ENCODE data around the gene NOX1. TPM values are rescaled to one million over a fixed set of nuclear protein-coding genes. Genes with fewer than 3 reads are reported as not detected.

The NOX1 gene
- total RNA-seq, 6 donors from 2014 or later = not detected

- DNase-seq (no peak), ATAC-seq (ENCODE audit: low FRiP score in 2 of 2) (no peak)
- Histone ChIP-seq H3K4me1 (no peaks in the 10 kb centered on the region), H3K27me3 (no peaks in the 10 kb centered on the region), H3K27ac (no peak overlapping the region), H3K36me3 (peaks cover 0 to 50% (median 10%) of the 10 kb centered on the region in 4 donors), H3K9me3 (no peaks in the 10 kb centered on the region), H3K4me3 (no peak overlapping the region)
- WGBS, 2 donors = 50 to 59% methylated on average over 2 of the region's 2 CpGs
- TF ChIP-seq CTCF (IDR thresholded peaks at IDR 0.05) (no peak), EP300 (IDR thresholded peaks at IDR 0.05) (no peak), POLR2AphosphoS5 (IDR thresholded peaks at IDR 0.05) (no peak), POLR2A (IDR thresholded peaks at IDR 0.05) (no peak)
Measured at GRCh38 chrX:100829730-100830129, 44.4 kb downstream of the NOX1 start.

- Histone ChIP-seq H3K27me3 (no peaks in the 10 kb centered on the region), H3K4me1 (no peaks in the 10 kb centered on the region), H3K36me3 (peaks cover 0 to 24% (median 0%) of the 10 kb centered on the region in 4 donors), H3K4me3 (peak within 1 kb of the TSS; percentile 54 to 76 (median 60)), H3K27ac (peak within 1 kb of the TSS; percentile 39 to 60 (median 46)), H3K9me3 (no peaks in the 10 kb centered on the region)
- 0 to 51% methylated on average over 11 to 49 of the region's 49 CpGs for WGBS, 2 donors
- ATAC-seq (ENCODE audit: low FRiP score in 2 of 2) (peak; percentile 98 to 100), DNase-seq (peak; percentile 79 to 93)
- TF ChIP-seq EP300 (IDR thresholded peaks at IDR 0.05) (no peak), POLR2AphosphoS5 (IDR thresholded peaks at IDR 0.05) (peak; percentile 35 to 40), POLR2A (IDR thresholded peaks at IDR 0.05) (peak in 1 of 4 donors; percentile 31), CTCF (IDR thresholded peaks at IDR 0.05) (peak in 4 of 6 experiments; percentile 19 to 43 (median 26))
Measured at GRCh38 chrX:100819837-100820666, 54.1 kb downstream of the NOX1 start, which contains the start of gene CSTF2. Gene CSTF2, plus strand, starts transcription at chrX:100820391. Its CDS starts 26 bp downstream, at chrX:100820417.

- Histone ChIP-seq H3K4me3 (peak overlapping the region; percentile 4 to 76 (median 60)), H3K9me3 (no peaks in the 10 kb centered on the region), H3K4me1 (no peaks in the 10 kb centered on the region), H3K27ac (peak overlapping the region; percentile 39 to 60 (median 46)), H3K36me3 (peaks cover 0 to 20% (median 0%) of the 10 kb centered on the region in 4 donors), H3K27me3 (no peaks in the 10 kb centered on the region)
- TF ChIP-seq CTCF (IDR thresholded peaks at IDR 0.05) = no peak
- no peak for TF ChIP-seq POLR2AphosphoS5 (IDR thresholded peaks at IDR 0.05)
- DNase-seq = no peak
- WGBS, 2 donors = 17 to 47% methylated on average over 15 of the region's 15 CpGs
- no peak for ATAC-seq (ENCODE audit: low FRiP score in 2 of 2)
Measured at GRCh38 chrX:100819534-100819836, 54.7 kb downstream of the NOX1 start.

- TF ChIP-seq POLR2A (IDR thresholded peaks at IDR 0.05) = no peak
- no peak for TF ChIP-seq EP300 (IDR thresholded peaks at IDR 0.05)
- TF ChIP-seq POLR2AphosphoS5 (IDR thresholded peaks at IDR 0.05) = no peak
- TF ChIP-seq CTCF (IDR thresholded peaks at IDR 0.05) = no peak
- H3K9me3 ChIP-seq = no peaks in the 10 kb centered on the region
- H3K27me3 ChIP-seq = no peaks in the 10 kb centered on the region
- no peaks in the 10 kb centered on the region for H3K4me1 ChIP-seq
- 52 to 63% methylated on average over 2 of the region's 2 CpGs for WGBS, 2 donors
- no peak overlapping the region for H3K4me3 ChIP-seq
- no peak overlapping the region for H3K27ac ChIP-seq
- ATAC-seq (ENCODE audit: low FRiP score in 2 of 2) (no peak), DNase-seq (no peak)
- no peaks in the 10 kb centered on the region for H3K36me3 ChIP-seq
Measured at GRCh38 chrX:100817340-100817739, 56.8 kb downstream of the NOX1 start.
